ENCODE measurements around the gene ROCK2.

The ROCK2 gene

GRCh38 chr2:11344956-11345677 is 681 bp upstream of the ROCK2 start:
- no peaks in the 10 kb centered on the region for H3K9me3 ChIP-seq (ENCODE audit: insufficient read depth, low read depth, low read length)
- H4K20me1 ChIP-seq (ENCODE audit: insufficient read depth, low read length, poor library complexity, severe bottlenecking): peaks cover 36% of the 10 kb centered on the region
- TF ChIP-seq CTCF (conservative IDR thresholded peaks at IDR 0.05; ENCODE audit: low read length) (no peak), EZH2phosphoT487 (IDR thresholded peaks at IDR 0.05; ENCODE audit: borderline replicate concordance) (no peak)
- no peaks in the 10 kb centered on the region for H3K9me2 ChIP-seq (replicated peaks; ENCODE audit: low read depth, low read length)
- peaks cover 24% of the 10 kb centered on the region for H3K4me1 ChIP-seq (ENCODE audit: insufficient read depth, low read length, poor library complexity, severe bottlenecking)
- H3K27me3 ChIP-seq (ENCODE audit: insufficient read depth, low read length, poor library complexity, severe bottlenecking): peaks cover 5% of the 10 kb centered on the region
- peaks cover 17% of the 10 kb centered on the region for H3F3A ChIP-seq (ENCODE audit: low read depth)
- H2AFZ ChIP-seq (ENCODE audit: low read length): peak overlapping the region; percentile 79; the same call in 1 of the 2 replicates
- peaks cover 41% of the 10 kb centered on the region for H3K79me2 ChIP-seq (ENCODE audit: insufficient read depth, low read length)
- peak overlapping the region; percentile 87 for H3K4me3 ChIP-seq (ENCODE audit: low read length, poor library complexity, severe bottlenecking)
- H3K36me3 ChIP-seq (ENCODE audit: insufficient read depth, low read length): no peaks in the 10 kb centered on the region
- H3K9ac ChIP-seq (ENCODE audit: low read depth, low read length, poor library complexity, severe bottlenecking): peak overlapping the region; percentile 69
- peak overlapping the region; percentile 69 for H3K4me2 ChIP-seq (ENCODE audit: low read depth, low read length, poor library complexity, severe bottlenecking)

- Histone ChIP-seq H4K20me1 (ENCODE audit: insufficient read depth, low read length, poor library complexity, severe bottlenecking) (peaks cover 50% of the 10 kb centered on the region), H3K4me3 (ENCODE audit: low read length, poor library complexity, severe bottlenecking) (peak overlapping the region; percentile 87), H3K4me1 (ENCODE audit: insufficient read depth, low read length, poor library complexity, severe bottlenecking) (peaks cover 38% of the 10 kb centered on the region), H3K4me2 (ENCODE audit: low read depth, low read length, poor library complexity, severe bottlenecking) (peak overlapping the region; percentile 90), H3K9me3 (ENCODE audit: insufficient read depth, low read depth, low read length) (no peaks in the 10 kb centered on the region), H3F3A (ENCODE audit: low read depth) (peaks cover 17% of the 10 kb centered on the region), H3K79me2 (ENCODE audit: insufficient read depth, low read length) (peaks cover 54% of the 10 kb centered on the region), H3K9ac (ENCODE audit: low read depth, low read length, poor library complexity, severe bottlenecking) (peak overlapping the region; percentile 82), H3K9me2 (replicated peaks; ENCODE audit: low read depth, low read length) (no peaks in the 10 kb centered on the region), H2AFZ (ENCODE audit: low read length) (peak overlapping the region; percentile 56; the same call in 1 of the 2 replicates), H3K27me3 (ENCODE audit: insufficient read depth, low read length, poor library complexity, severe bottlenecking) (peaks cover 5% of the 10 kb centered on the region), H3K36me3 (ENCODE audit: insufficient read depth, low read length) (no peaks in the 10 kb centered on the region)
- TF ChIP-seq EZH2phosphoT487 (IDR thresholded peaks at IDR 0.05; ENCODE audit: borderline replicate concordance) (no peak), CTCF (conservative IDR thresholded peaks at IDR 0.05; ENCODE audit: low read length) (no peak)
Measured at GRCh38 chr2:11343650-11344341, 640 bp downstream of the ROCK2 start.

- peaks cover 5% of the 10 kb centered on the region for H3K27me3 ChIP-seq (ENCODE audit: insufficient read depth, low read length, poor library complexity, severe bottlenecking)
- H3K9me2 ChIP-seq (replicated peaks; ENCODE audit: low read depth, low read length): no peaks in the 10 kb centered on the region
- H3K4me3 ChIP-seq (ENCODE audit: low read length, poor library complexity, severe bottlenecking): peak overlapping the region; percentile 87
- peaks cover 55% of the 10 kb centered on the region for H4K20me1 ChIP-seq (ENCODE audit: insufficient read depth, low read length, poor library complexity, severe bottlenecking)
- peaks cover 17% of the 10 kb centered on the region for H3F3A ChIP-seq (ENCODE audit: low read depth)
- H3K4me1 ChIP-seq (ENCODE audit: insufficient read depth, low read length, poor library complexity, severe bottlenecking): peaks cover 42% of the 10 kb centered on the region
- no peaks in the 10 kb centered on the region for H3K9me3 ChIP-seq (ENCODE audit: insufficient read depth, low read depth, low read length)
- 0 out of 2 replicates have a peak overlapping the region, but pooled peaks have one; percentile 3 for H2AFZ ChIP-seq (ENCODE audit: low read length)
- TF ChIP-seq CTCF (conservative IDR thresholded peaks at IDR 0.05; ENCODE audit: low read length): no peak
- no peak for TF ChIP-seq EZH2phosphoT487 (IDR thresholded peaks at IDR 0.05; ENCODE audit: borderline replicate concordance)
- H3K79me2 ChIP-seq (ENCODE audit: insufficient read depth, low read length): peaks cover 59% of the 10 kb centered on the region
- no peaks in the 10 kb centered on the region for H3K36me3 ChIP-seq (ENCODE audit: insufficient read depth, low read length)
- H3K4me2 ChIP-seq (ENCODE audit: low read depth, low read length, poor library complexity, severe bottlenecking): peak overlapping the region; percentile 90
- peak overlapping the region; percentile 82 for H3K9ac ChIP-seq (ENCODE audit: low read depth, low read length, poor library complexity, severe bottlenecking)
Measured at GRCh38 chr2:11343368-11343649, 1.1 kb downstream of the ROCK2 start.

All from Loucy (cell line).